OCI-LY7 (cell line): ENCODE data around the gene COL4A2.

Source experiments
- CTCF ChIP-seq: fragments of 200-600 bp; sonication (generic); conservative IDR thresholded peaks from 2 replicates; pipeline ENCODE4 v1.5.1; 2014; ENCODE audit warnings: mild to moderate bottlenecking, antibody characterized with exemption, low read length, moderate library complexity, mixed read lengths
- EZH2phosphoT487 ChIP-seq: fragments of 200-600 bp; sonication (generic); IDR thresholded peaks from 2 replicates; pipeline ENCODE4 v1.6.1; 2018; ENCODE audit warnings: low read depth, borderline replicate concordance, mild to moderate bottlenecking, mixed run types, antibody characterized with exemption, low read length, moderate library complexity, mixed read lengths

GRCh38 chr13:110332750-110333149 lies 25.7 kb downstream of the COL4A2 start:
- TF ChIP-seq CTCF (no peak), EZH2phosphoT487 (no peak)
